GM18870 (cell line): ENCODE results near the gene CYP1A1.
"Not testable (repeated sequence)": the region's sequence is repeated elsewhere in the genome, so short reads cannot be mapped to it uniquely, and the experiment has no call there.

Source experiments
- ATAC-seq: cut with Tn5 transposase; IDR thresholded peaks from one replicate; pipeline ENCODE4 v1.9.1; 2021; ENCODE audit warnings: moderate library complexity; ENCODE audit not compliant: unreplicated experiment

CYP1A1 gene

GRCh38 chr15:74738239-74738638, 12.9 kb upstream of the CYP1A1 start:
- ATAC-seq = not testable (repeated sequence)

- ATAC-seq = no peak
Measured at GRCh38 chr15:74735305-74735704, 10.0 kb upstream of the CYP1A1 start.

- no peak for ATAC-seq
Measured at GRCh38 chr15:74733269-74733668, 7.9 kb upstream of the CYP1A1 start.

- ATAC-seq = no peak
Measured at GRCh38 chr15:74732846-74733245, 7.5 kb upstream of the CYP1A1 start.

- no peak for ATAC-seq
Measured at GRCh38 chr15:74730619-74731316, 5.4 kb upstream of the CYP1A1 start.

GRCh38 chr15:74729372-74729771, 4.0 kb upstream of the CYP1A1 start:
- not testable (repeated sequence) for ATAC-seq

- not testable (repeated sequence) for ATAC-seq
Measured at GRCh38 chr15:74728699-74729098, 3.4 kb upstream of the CYP1A1 start.

GRCh38 chr15:74727727-74728126, 2.4 kb upstream of the CYP1A1 start:
- no peak for ATAC-seq

- ATAC-seq = no peak
Measured at GRCh38 chr15:74726774-74727164, 1.4 kb upstream of the CYP1A1 start.

GRCh38 chr15:74725845-74726773, 781 bp upstream of the CYP1A1 start:
- no peak for ATAC-seq

- ATAC-seq = no peak
Measured at GRCh38 chr15:74724570-74725224, 631 bp downstream of the CYP1A1 start.

GRCh38 chr15:74723754-74724334, 1.5 kb downstream of the CYP1A1 start:
- no peak for ATAC-seq

GRCh38 chr15:74723187-74723586, 2.1 kb downstream of the CYP1A1 start:
- no peak for ATAC-seq

GRCh38 chr15:74722591-74722990, 2.7 kb downstream of the CYP1A1 start:
- no peak for ATAC-seq

GRCh38 chr15:74716651-74717050, 8.7 kb downstream of the CYP1A1 start:
- no peak for ATAC-seq

- ATAC-seq = no peak
Measured at GRCh38 chr15:74712311-74712710, 13.0 kb downstream of the CYP1A1 start.

GRCh38 chr15:74710319-74711094, 14.8 kb downstream of the CYP1A1 start:
- ATAC-seq = no peak

GRCh38 chr15:74709892-74710291, 15.4 kb downstream of the CYP1A1 start:
- no peak for ATAC-seq

GRCh38 chr15:74709011-74709410, 16.3 kb downstream of the CYP1A1 start:
- ATAC-seq = no peak

- ATAC-seq = no peak
Measured at GRCh38 chr15:74696808-74697207, 28.5 kb downstream of the CYP1A1 start.

GRCh38 chr15:74696398-74696729, 29.0 kb downstream of the CYP1A1 start:
- ATAC-seq = no peak
